Liver (tissue), 3 donors: ENCODE data around the gene SLX9.

Experiments
- JUND ChIP-seq, 2 donors: IDR thresholded peaks; 2 replicates each; pipeline ENCODE4 v1.6.1; 2016; ENCODE audit warnings: antibody characterized with exemption in 2 of 2
- TAF1 ChIP-seq: conservative IDR thresholded peaks from 2 replicates; pipeline ENCODE4 v1.6.1; 2016; ENCODE audit warnings: antibody characterized with exemption, mild to moderate bottlenecking
- YY1 ChIP-seq: IDR thresholded peaks from 2 replicates; pipeline ENCODE4 v1.6.1; 2016; ENCODE audit warnings: antibody characterized with exemption, mild to moderate bottlenecking
- TF ChIP-seq, protein P1 (sequence below): fragments of 150-350 bp; IDR thresholded peaks from 2 replicates; pipeline ENCODE4 v1.5.1; 2017; ENCODE audit warnings: improper control_type of control experiment, low read depth, low read length; ENCODE audit not compliant: missing input control
- TF ChIP-seq, protein P2 (sequence below): IDR thresholded peaks from 2 replicates; pipeline ENCODE4 v1.6.1; 2016; ENCODE audit warnings: antibody characterized with exemption
- donor health status: healthy.
- donor health status: healthy.

DNA sequence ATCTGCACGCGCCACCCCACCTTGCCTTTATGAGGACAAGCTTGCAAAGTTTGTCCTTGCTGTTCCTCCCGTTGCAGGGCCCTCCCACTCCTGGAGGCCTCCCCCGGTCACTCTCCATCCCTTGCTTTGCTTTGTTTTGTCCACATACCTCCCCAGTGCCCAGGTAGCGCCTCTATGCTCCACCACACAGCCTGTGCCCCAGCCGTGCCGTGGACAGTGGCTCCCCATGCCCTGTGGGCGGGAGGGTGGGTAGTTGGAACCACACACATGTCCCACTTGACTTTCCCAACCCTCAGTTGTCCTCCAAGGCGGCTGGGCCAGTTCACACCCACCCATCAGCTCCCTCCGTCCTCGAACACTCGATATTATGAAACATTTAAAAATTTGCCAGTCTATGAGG, 24.6 kb downstream of the SLX9 start:
- TF ChIP-seq, protein P1, sequence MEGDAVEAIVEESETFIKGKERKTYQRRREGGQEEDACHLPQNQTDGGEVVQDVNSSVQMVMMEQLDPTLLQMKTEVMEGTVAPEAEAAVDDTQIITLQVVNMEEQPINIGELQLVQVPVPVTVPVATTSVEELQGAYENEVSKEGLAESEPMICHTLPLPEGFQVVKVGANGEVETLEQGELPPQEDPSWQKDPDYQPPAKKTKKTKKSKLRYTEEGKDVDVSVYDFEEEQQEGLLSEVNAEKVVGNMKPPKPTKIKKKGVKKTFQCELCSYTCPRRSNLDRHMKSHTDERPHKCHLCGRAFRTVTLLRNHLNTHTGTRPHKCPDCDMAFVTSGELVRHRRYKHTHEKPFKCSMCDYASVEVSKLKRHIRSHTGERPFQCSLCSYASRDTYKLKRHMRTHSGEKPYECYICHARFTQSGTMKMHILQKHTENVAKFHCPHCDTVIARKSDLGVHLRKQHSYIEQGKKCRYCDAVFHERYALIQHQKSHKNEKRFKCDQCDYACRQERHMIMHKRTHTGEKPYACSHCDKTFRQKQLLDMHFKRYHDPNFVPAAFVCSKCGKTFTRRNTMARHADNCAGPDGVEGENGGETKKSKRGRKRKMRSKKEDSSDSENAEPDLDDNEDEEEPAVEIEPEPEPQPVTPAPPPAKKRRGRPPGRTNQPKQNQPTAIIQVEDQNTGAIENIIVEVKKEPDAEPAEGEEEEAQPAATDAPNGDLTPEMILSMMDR, result no peak
- TF ChIP-seq JUND (IDR thresholded peaks at IDR 0.05), result no peak
- TF ChIP-seq, protein P2, sequence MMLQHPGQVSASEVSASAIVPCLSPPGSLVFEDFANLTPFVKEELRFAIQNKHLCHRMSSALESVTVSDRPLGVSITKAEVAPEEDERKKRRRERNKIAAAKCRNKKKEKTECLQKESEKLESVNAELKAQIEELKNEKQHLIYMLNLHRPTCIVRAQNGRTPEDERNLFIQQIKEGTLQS, result no peak
- no peak for TF ChIP-seq YY1
- no peak for TF ChIP-seq TAF1
